Nephron (organoid): ENCODE data around the gene KBTBD13.

ENCODE experiments used
- H3K27ac Mint-ChIP-seq, 3 experiments: 2 replicates each; pipeline ENCODE4 v1.8.0; 2020; ENCODE audit warnings: mixed read lengths in 3 of 3, mild to moderate bottlenecking in 2 of 3, moderate library complexity in 1 of 3
- H3K27me3 Mint-ChIP-seq: 2 replicates; pipeline ENCODE4 v1.8.0; 2021; ENCODE audit warnings: low read depth, mild to moderate bottlenecking, moderate library complexity, mixed read lengths
- H3K36me3 Mint-ChIP-seq: 2 replicates; pipeline ENCODE4 v1.8.0; 2020; ENCODE audit warnings: low read depth, mixed read lengths
- H3K4me1 Mint-ChIP-seq: 2 replicates; pipeline ENCODE4 v1.8.0; 2020; ENCODE audit warnings: mixed read lengths
- H3K4me3 Mint-ChIP-seq, 3 experiments: 2 replicates each; pipeline ENCODE4 v1.8.0; 2020; ENCODE audit warnings: mild to moderate bottlenecking in 3 of 3, mixed read lengths in 3 of 3, moderate library complexity in 2 of 3
- H3K9me3 Mint-ChIP-seq: 2 replicates; pipeline ENCODE4 v1.8.0; 2020; ENCODE audit warnings: mixed read lengths
- CTCF ChIP-seq, 3 experiments: fragments of 200-600 bp; sonication (generic); IDR thresholded peaks; one replicate each; pipeline ENCODE4 v1.5.0; 2021; ENCODE audit warnings: antibody characterized with exemption in 3 of 3; ENCODE audit not compliant: unreplicated experiment in 3 of 3

The KBTBD13 gene

GRCh38 chr15:65067645-65068402 is 8.7 kb upstream of the KBTBD13 start, which contains the start of gene RASL12:
Gene RASL12 (minus strand): TSS chr15:65067991. CDS start chr15:65067835, 156 bp downstream.
- TF ChIP-seq CTCF (IDR thresholded peaks at IDR 0.05; ENCODE audit: unreplicated experiment in 3 of 3): no peak
- Mint-ChIP-seq H3K27me3 (peaks cover 14% of the 10 kb centered on the region), H3K4me1 (peaks cover 66% of the 10 kb centered on the region), H3K36me3 (peaks cover 10% of the 10 kb centered on the region), H3K4me3 (peak within 1 kb of the TSS; percentile 90 to 93 (median 92)), H3K27ac (peak within 1 kb of the TSS; percentile 94 to 99 (median 99)), H3K9me3 (no peaks in the 10 kb centered on the region)

GRCh38 chr15:65068403-65068788 is 8.2 kb upstream of the KBTBD13 start:
- peak overlapping the region; percentile 89 to 99 (median 99) for H3K27ac Mint-ChIP-seq
- no peaks in the 10 kb centered on the region for H3K9me3 Mint-ChIP-seq
- TF ChIP-seq CTCF (IDR thresholded peaks at IDR 0.05; ENCODE audit: unreplicated experiment in 3 of 3): no peak
- H3K27me3 Mint-ChIP-seq: peaks cover 14% of the 10 kb centered on the region
- peaks cover 65% of the 10 kb centered on the region for H3K4me1 Mint-ChIP-seq
- peaks cover 6% of the 10 kb centered on the region for H3K36me3 Mint-ChIP-seq
- peak overlapping the region; percentile 80 to 88 (median 88) for H3K4me3 Mint-ChIP-seq

GRCh38 chr15:65069179-65069578 is 7.4 kb upstream of the KBTBD13 start:
- peak overlapping the region; percentile 23 to 82 (median 74) for H3K4me3 Mint-ChIP-seq
- peak overlapping the region; percentile 89 to 99 (median 99) for H3K27ac Mint-ChIP-seq
- H3K36me3 Mint-ChIP-seq: no peaks in the 10 kb centered on the region
- H3K9me3 Mint-ChIP-seq: no peaks in the 10 kb centered on the region
- no peak for TF ChIP-seq CTCF (IDR thresholded peaks at IDR 0.05; ENCODE audit: unreplicated experiment in 3 of 3)
- H3K4me1 Mint-ChIP-seq: peaks cover 65% of the 10 kb centered on the region
- H3K27me3 Mint-ChIP-seq: peaks cover 14% of the 10 kb centered on the region

GRCh38 chr15:65069779-65070546 is 6.6 kb upstream of the KBTBD13 start:
- no peak for TF ChIP-seq CTCF (IDR thresholded peaks at IDR 0.05; ENCODE audit: unreplicated experiment in 3 of 3)
- H3K27ac Mint-ChIP-seq: peak overlapping the region; percentile 89 to 99 (median 99)
- H3K4me1 Mint-ChIP-seq: peaks cover 65% of the 10 kb centered on the region
- H3K9me3 Mint-ChIP-seq: no peaks in the 10 kb centered on the region
- peaks cover 14% of the 10 kb centered on the region for H3K27me3 Mint-ChIP-seq
- no peaks in the 10 kb centered on the region for H3K36me3 Mint-ChIP-seq
- H3K4me3 Mint-ChIP-seq: peak overlapping the region; percentile 23 to 82 (median 74)

- peaks cover 14% of the 10 kb centered on the region for H3K27me3 Mint-ChIP-seq
Observed at GRCh38 chr15:65071381-65071811, 5.2 kb upstream of the KBTBD13 start.

More at GRCh38 chr15:65071381-65071811, 5.2 kb upstream of the KBTBD13 start:
- Mint-ChIP-seq H3K27ac (peak overlapping the region; percentile 89 to 99 (median 99)), H3K36me3 (no peaks in the 10 kb centered on the region), H3K4me1 (peaks cover 63% of the 10 kb centered on the region), H3K4me3 (peak overlapping the region in 2 of 3 experiments; percentile 43 to 52), H3K9me3 (no peaks in the 10 kb centered on the region)
- no peak for TF ChIP-seq CTCF (IDR thresholded peaks at IDR 0.05; ENCODE audit: unreplicated experiment in 3 of 3)
